Adrenal gland (tissue), 12 donors: ENCODE measurements around the gene RASGRP2. TPM values are rescaled to one million over a fixed set of nuclear protein-coding genes. Genes with fewer than 3 reads are reported as not detected.

ENCODE experiments used
- DNase-seq, 7 donors: peaks; one replicate each; pipeline ENCODE4 v3.0.0-alpha.2; 2019 to 2020
- H3K27ac ChIP-seq, 5 donors: fragments of 200-600 bp; sonication (generic) in 4 of 5; 1 replicate in 3 of 5; 2 replicates in 2 of 5; pipeline versions ENCODE4 v1.5.1 to v1.8.0; 2016 to 2020; ENCODE audit warnings: mild to moderate bottlenecking in 1 of 5
- H3K27me3 ChIP-seq: fragments of 200-600 bp; 2 replicates; pipeline ENCODE4 v1.8.0; 2021
- H3K36me3 ChIP-seq, 2 donors: fragments of 200-600 bp; replicated peaks in 1 of 2; 1 replicate in 1 of 2; 2 replicates in 1 of 2; pipeline versions ENCODE4 v1.5.1 to v1.8.0; 2018 to 2022
- H3K4me1 ChIP-seq, 2 donors: fragments of 200-600 bp; replicated peaks in 1 of 2; 1 replicate in 1 of 2; 2 replicates in 1 of 2; pipeline versions ENCODE4 v1.5.1 to v1.8.0; 2018 to 2021
- H3K4me3 ChIP-seq, 4 donors: fragments of 200-600 bp; sonication (generic) in 3 of 4; one replicate each; pipeline ENCODE4 v1.5.1; 2016 to 2018
- H3K9me3 ChIP-seq, 3 donors: fragments of 200-600 bp; sonication (generic) in 1 of 3; replicated peaks in 1 of 3; 1 replicate in 2 of 3; 2 replicates in 1 of 3; pipeline versions ENCODE4 v1.5.1 to v1.8.0; 2016 to 2021
- POLR2A ChIP-seq, 2 donors: fragments of 450-650 bp; IDR thresholded peaks; one replicate each; pipeline ENCODE4 v1.6.1; 2017; ENCODE audit warnings: antibody characterized with exemption in 2 of 2, mild to moderate bottlenecking in 2 of 2, moderate library complexity in 1 of 2
- WGBS, 4 donors: extraction: QIAGEN DNeasy Blood & Tissue Kit in 2 of 4; methylation state at CpG; one replicate each; pipeline versions ENCODE4 v1.1.5 to v1.1.7; 2013 to 2017; 5-methylcytosine and 5-hydroxymethylcytosine counted together
- intact Hi-C, 2 donors: fragments of 100-400 bp; cut with DNase I; formaldehyde crosslinking; loops; one replicate each; pipeline versions ENCODE4 v1.14.1 to v1.15.0; 2022 to 2023
- polyA plus RNA-seq, 3 donors: library from polyadenylated mRNA; stranded (reverse); fragments of 200-250 nt in 2 of 3; fragments of 350-450 nt in 1 of 3; fragmentation: Illumina TruSeq in 1 of 3; extraction: RNeasy Lipid Tissue Mini Kit (QIAGEN cat#74804) in 1 of 3; gene quantifications; one replicate each; pipeline ENCODE4 v1.2.3, GENCODE V29; 2013 to 2014
- total RNA-seq, 9 donors: library from RNA; depleted of rRNA in 4 of 9; stranded (reverse); fragments of >200 nt in 4 of 9; fragments of 120-200 nt in 1 of 9; fragmentation: NEBNext Ultra II Directional in 1 of 9; extraction: Animal tissue kit (Norgen Biotek cat#: 25700) in 1 of 9; gene quantifications; one replicate each; pipeline versions ENCODE4 v1.1.0 to v1.2.4, GENCODE V29; 2013 to 2023
- TF ChIP-seq, protein P1 (sequence below), 6 experiments: fragments of 450-650 bp in 4 of 6; fragments of 200-600 bp in 2 of 6; sonication (generic) in 1 of 6; IDR thresholded peaks; 1 replicate in 5 of 6; 2 replicates in 1 of 6; pipeline versions ENCODE4 v1.5.1 to v1.8.0; 2016 to 2021; ENCODE audit warnings: antibody characterized with exemption in 6 of 6, mild to moderate bottlenecking in 2 of 6, moderate library complexity in 1 of 6
- donor health status: healthy with polysubstance abuse.
- donor health status: Bipolar disorder and iron deficiency.
- donor health status: DM: yes; HTN: yes; CAD: no.
- donor health status: DM: no; HTN: no; CAD: no.
- donor health status: DM: no; HTN: no; CAD: no.
- donor health status: DM: yes; HTN: yes; CAD: no.

Gene RASGRP2
- total and polyA plus RNA-seq, 12 donors: 3.6 to 81.9 (median 12.3) TPM

DNA sequence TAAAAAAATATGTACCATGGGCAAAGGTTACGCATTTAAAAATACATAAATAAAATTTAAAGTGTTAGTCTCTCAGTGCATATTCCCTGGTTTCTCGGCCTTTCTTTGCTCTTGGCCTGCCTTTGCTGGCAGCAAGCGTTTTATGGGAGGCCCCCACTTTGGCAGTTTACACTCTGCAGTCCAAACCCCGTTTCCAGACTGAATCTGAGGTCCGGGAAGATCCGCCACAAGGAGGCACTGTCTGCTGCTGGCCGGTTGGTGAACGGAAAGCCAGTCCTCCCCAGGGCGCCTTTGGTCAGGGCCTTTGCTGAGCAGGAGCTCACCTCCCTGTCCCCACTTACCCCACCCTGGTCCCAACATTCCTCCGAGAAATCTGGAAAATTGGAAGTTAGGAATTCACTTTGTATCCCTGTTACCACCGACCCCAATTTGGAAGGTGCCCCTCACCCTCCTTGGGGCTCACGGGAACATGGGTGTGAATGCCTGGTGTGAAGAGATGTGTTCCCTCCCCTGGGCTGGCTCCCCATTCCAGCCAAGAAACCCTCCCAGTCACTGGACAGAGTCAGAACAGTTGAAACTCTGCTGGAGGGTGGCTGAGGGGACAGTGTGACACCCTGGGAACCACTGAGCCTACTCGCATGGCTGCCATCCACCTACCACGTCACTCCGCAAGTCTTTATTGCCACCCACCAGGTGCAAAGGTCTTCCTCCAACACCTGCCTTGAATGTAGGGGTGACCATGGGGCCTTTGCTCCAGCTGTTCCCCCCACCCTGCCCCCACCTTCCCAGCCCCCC is 43.8 kb upstream of the RASGRP2 start:
- H3K27ac ChIP-seq: no peak overlapping the region
- H3K4me3 ChIP-seq: no peak overlapping the region
- intact Hi-C loops: loop anchor here in 1 of 2 donors (10.0 kb wide), 1 partner anchor 47 kb away; no protein-coding TSS in a partner anchor
- 35 to 49% (median 42%) methylated on average over 11 to 15 of the region's 15 CpGs for WGBS, 4 donors
- H3K36me3 ChIP-seq: peaks cover 0 to 12% of the 10 kb centered on the region in 2 donors
- no peaks in the 10 kb centered on the region for H3K27me3 ChIP-seq
- TF ChIP-seq, protein P1, sequence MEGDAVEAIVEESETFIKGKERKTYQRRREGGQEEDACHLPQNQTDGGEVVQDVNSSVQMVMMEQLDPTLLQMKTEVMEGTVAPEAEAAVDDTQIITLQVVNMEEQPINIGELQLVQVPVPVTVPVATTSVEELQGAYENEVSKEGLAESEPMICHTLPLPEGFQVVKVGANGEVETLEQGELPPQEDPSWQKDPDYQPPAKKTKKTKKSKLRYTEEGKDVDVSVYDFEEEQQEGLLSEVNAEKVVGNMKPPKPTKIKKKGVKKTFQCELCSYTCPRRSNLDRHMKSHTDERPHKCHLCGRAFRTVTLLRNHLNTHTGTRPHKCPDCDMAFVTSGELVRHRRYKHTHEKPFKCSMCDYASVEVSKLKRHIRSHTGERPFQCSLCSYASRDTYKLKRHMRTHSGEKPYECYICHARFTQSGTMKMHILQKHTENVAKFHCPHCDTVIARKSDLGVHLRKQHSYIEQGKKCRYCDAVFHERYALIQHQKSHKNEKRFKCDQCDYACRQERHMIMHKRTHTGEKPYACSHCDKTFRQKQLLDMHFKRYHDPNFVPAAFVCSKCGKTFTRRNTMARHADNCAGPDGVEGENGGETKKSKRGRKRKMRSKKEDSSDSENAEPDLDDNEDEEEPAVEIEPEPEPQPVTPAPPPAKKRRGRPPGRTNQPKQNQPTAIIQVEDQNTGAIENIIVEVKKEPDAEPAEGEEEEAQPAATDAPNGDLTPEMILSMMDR (IDR thresholded peaks at IDR 0.05): peak; percentile 51 to 72 (median 64)
- no peak for TF ChIP-seq POLR2A (IDR thresholded peaks at IDR 0.05)
- no peaks in the 10 kb centered on the region for H3K9me3 ChIP-seq
- peak in 6 of 7 donors; percentile 64 to 83 (median 79) for DNase-seq
- no peaks in the 10 kb centered on the region for H3K4me1 ChIP-seq

GRCh38 chr11:64786308-64786707 is 42.4 kb upstream of the RASGRP2 start:
- H3K4me1 ChIP-seq: no peaks in the 10 kb centered on the region
- no peaks in the 10 kb centered on the region for H3K9me3 ChIP-seq
- H3K27ac ChIP-seq: no peak overlapping the region
- peaks cover 0 to 12% of the 10 kb centered on the region in 2 donors for H3K36me3 ChIP-seq
- DNase-seq: peak in 1 of 7 donors; percentile 18
- TF ChIP-seq, protein P1 (IDR thresholded peaks at IDR 0.05): no peak
- TF ChIP-seq POLR2A (IDR thresholded peaks at IDR 0.05): no peak
- H3K27me3 ChIP-seq: no peaks in the 10 kb centered on the region
- no peak overlapping the region for H3K4me3 ChIP-seq
- 85 to 91% (median 89%) methylated on average over 10 of the region's 10 CpGs for WGBS, 4 donors
- intact Hi-C loops: loop anchor here in 1 of 2 donors (10.0 kb wide), 1 partner anchor 48 kb away; no protein-coding TSS in a partner anchor

GRCh38 chr11:64784813-64785581 is 41.1 kb upstream of the RASGRP2 start:
- WGBS, 4 donors: 86 to 91% (median 88%) methylated on average over 12 of the region's 12 CpGs
- DNase-seq: peak in 1 of 7 donors; percentile 9
- intact Hi-C loops: loop anchor here in 1 of 2 donors (10.0 kb wide), 1 partner anchor 50 kb away; no protein-coding TSS in a partner anchor

More at GRCh38 chr11:64784813-64785581, 41.1 kb upstream of the RASGRP2 start:
- H3K27me3 ChIP-seq: no peaks in the 10 kb centered on the region
- H3K27ac ChIP-seq: no peak overlapping the region
- H3K4me1 ChIP-seq: peaks cover 0 to 3% of the 10 kb centered on the region in 2 donors
- TF ChIP-seq, protein P1 (IDR thresholded peaks at IDR 0.05): no peak
- no peak for TF ChIP-seq POLR2A (IDR thresholded peaks at IDR 0.05)
- no peaks in the 10 kb centered on the region for H3K9me3 ChIP-seq
- no peak overlapping the region for H3K4me3 ChIP-seq
- peaks cover 0 to 7% of the 10 kb centered on the region in 2 donors for H3K36me3 ChIP-seq
